GM18867 (cell line): ENCODE measurements around the gene CCDC6.

Source experiments
- ATAC-seq: cut with Tn5 transposase; IDR thresholded peaks from one replicate; pipeline ENCODE4 v1.9.1; 2021; ENCODE audit warnings: mild to moderate bottlenecking, moderate library complexity; ENCODE audit not compliant: unreplicated experiment

Gene CCDC6

GRCh38 chr10:59907537-59907917, 1.2 kb upstream of the CCDC6 start:
- ATAC-seq: no peak

DNA sequence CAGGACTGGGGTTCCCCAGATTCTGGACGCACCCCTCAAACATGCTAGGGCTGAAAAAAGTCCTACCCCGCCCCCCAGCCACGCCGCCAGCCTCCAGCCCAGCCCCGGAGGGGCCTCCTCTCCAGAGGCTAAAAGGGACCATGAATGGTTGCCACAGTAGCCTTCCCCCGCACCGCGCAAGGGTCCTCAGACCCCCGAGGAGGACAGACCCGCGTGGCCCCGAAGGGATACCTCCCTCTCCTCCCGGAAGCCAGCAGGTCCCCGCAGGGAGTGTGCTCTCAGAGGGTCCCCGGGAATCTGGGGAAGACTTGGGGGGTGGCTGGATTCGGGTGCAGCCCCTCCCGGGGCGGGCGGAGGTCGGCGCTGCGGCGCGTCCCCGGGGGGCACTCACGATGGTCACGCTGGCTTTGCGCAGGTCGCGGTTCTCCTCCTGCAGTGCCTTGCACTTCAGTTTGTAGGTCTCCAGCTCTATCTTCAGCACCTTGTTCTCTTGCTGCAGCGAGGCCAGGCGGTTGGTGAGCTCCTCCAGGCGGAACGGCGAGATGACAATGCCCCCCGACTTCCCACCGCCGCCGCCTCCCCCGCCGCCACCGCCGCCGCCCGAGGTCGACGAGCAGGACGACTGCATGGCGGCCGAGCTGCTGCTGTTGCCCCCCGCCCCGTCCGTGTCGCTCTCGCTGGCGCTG, 482 bp downstream of the CCDC6 start:
- ATAC-seq: no peak

DNA sequence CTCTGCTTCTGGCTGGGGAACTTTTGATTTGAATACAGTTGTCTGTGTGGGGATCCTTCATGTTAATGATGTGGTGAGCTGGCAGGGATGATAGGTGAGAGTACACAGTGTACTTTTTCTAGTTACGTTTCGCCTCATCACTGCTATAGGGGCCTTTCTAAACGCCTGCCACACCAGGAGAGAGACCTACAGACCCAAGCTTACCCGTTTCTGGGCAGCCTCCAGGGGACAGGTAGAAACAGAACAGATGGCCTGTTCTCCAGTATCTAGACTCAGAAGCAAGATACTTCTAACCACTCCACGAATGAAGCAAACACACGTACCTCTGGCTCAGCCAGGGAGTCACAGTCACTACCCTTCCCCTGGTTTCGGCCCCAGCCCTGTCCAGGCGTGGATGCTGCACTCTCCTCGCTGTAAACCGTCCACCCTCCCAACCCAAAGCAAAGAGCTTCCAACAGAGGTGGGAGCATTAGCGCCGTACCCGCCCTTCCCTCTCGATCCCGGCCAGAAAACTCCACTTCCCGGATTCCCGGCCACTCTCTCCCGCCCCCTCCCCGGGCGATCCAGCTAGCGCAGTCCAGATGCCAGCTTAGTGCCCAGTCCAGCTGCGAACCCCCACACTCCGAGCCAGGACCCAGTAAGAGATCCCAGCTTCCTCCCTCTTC, 1.2 kb downstream of the CCDC6 start:
- peak; percentile 49 for ATAC-seq

DNA sequence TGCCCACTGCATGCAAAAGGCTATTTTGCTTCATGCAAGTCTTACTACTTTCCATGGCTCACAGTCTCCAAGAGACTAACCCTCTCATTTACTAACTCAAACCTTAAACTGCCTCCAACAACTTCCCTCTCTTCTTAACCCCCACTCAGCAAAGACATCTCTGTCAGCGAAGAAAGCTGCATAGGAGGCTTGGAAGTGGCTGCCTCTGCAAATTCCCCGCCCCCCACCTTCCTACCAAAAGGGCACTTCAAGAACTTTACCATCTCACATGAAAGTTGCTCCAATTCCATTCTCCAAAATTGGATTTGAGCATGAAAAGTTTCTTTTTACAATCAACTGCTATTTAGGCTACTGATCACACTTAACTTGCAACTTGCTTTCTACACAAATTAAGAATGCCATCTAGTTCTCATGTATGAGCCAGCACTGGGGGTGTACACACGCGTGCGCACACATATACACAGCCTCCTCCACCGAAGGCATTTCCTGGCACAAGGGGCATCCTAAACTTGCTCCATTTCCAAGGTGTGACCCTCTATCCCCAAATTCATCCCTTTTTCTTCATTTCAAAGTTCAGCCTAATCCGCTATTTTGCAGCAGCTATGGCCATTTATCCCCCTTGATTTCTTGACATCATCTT, 1.8 kb downstream of the CCDC6 start:
- no peak for ATAC-seq

DNA sequence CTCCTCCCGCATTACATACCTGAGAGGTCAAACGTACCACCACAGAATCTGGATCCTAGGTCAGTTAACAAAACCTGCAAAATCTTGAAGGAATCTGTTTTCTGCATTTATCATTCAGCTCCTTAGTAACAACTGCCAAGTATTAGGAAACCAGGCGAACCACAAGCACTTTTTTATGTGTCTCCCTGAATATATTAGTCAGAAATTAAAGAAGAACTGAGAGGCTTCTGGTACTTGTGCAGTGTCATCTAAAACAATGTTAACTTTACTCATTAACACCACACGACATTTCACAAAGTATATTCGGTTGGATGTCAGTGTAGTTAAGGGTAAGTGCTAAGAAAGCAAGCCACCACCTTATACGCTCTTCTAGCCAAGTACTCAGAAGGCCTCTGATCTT, 2.5 kb downstream of the CCDC6 start:
- ATAC-seq: no peak

DNA sequence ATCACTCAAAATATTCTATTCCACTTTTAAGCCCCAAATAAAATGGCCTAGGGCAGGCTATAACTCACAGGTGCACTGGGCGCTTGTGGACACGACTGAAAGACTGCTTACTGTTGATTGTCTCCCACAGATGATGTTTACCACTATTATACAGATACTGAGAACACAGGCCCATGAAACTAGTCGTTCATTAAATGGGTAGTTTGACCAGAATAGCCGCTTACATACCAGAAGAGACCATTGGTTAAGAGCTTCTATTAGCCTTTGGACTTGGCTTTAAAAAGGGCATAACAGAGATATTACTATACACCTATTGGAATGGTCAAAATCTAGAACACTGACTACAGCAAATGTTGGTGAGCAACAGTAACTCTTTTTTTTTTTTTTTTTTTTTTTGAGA, 4.3 kb downstream of the CCDC6 start:
- ATAC-seq: no peak

DNA sequence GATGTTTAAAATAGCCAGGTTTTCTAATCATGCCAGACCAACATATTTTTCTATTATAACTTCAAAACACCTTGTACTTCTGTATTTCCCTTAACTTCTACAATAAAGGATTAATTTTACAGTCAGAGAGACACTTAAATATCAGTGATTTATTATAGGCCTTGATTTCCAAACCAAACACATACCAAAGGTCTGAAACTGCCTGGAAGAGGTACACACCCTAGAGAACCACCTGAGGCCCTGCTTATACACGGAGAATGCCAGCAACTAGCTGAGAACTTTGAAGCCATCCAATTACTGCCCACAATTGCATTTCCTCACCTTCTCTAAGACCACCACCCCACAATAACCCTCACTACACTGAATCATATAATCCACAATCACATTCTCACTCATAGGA, 4.9 kb downstream of the CCDC6 start:
- no peak for ATAC-seq

GRCh38 chr10:59900048-59900727, 6.2 kb downstream of the CCDC6 start:
- ATAC-seq: no peak

DNA sequence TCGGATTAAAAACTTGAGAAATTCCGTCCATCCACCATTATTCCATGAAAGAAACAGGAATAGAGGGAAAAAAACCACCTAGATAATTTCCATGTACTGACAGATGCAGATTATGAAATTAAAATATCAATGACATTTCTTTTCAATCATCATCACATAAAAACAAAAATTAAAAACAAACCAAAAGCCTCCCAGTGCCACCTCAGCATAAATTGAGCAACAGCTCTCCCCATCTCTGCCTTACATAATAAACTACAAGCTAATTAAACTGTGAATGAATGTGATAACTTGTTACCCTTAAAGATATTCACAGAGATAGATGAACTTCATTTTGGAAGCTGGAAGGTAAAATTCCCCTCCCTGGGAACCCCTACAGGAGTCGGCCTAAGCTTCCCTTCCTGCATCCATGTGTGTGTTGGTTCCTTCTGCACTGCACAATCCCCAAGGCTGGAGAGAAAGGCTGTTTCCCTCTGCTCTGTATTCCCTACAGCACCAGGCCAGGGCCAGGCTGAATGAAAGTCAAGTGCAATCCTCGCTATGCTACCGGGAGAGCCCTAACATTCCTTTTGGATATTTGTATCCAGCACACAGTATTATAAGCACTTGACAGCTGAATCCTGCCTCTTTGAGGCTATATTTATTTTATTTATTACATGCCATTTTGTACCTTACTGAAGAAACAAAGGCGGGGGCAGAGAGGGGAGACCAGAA, 8.1 kb downstream of the CCDC6 start:
- no peak for ATAC-seq

GRCh38 chr10:59896191-59896590, 10.2 kb downstream of the CCDC6 start:
- ATAC-seq: no peak

DNA sequence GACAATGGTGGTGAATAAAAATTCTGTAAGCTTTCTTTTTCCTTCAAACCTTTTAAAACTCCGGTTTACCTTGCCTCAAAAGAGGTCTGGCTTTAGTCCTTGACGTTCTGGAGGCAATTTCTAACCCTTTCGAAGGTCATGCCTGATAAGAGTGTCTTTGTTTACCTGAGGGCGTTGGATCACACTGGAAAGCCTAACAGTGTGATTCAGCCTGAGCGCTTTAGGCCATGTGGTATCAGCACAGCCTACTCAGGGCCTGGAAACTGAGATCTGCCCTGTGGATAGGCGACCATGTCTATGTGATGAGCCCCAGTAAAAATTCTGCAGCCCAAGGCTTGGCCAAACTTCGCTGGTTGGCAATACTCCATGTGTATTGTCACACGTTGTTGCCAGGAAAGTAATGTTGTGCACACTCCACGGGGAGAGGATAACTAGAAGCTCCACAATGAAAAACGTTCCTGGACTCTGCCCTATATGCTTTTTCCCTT, 10.7 kb downstream of the CCDC6 start:
- no peak for ATAC-seq

DNA sequence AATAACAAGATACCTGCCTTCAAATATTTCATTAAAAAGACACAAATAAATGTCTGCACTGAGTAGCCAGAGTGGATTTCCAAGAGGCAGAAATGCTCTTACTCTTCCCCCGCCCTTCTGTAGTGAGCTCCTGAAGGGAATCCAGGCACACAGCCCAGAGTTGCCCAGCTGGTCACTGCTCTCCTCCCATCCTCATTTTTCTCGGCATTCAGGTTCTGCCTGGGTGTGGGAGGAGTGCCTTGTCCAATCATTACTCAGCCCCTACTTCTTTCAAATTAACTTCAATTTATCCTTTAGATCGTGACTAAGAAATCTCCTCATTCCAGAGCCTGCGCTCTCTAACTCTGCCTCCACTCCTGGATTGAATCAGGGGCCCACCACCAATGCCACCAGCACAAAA, 12.2 kb downstream of the CCDC6 start:
- no peak for ATAC-seq

DNA sequence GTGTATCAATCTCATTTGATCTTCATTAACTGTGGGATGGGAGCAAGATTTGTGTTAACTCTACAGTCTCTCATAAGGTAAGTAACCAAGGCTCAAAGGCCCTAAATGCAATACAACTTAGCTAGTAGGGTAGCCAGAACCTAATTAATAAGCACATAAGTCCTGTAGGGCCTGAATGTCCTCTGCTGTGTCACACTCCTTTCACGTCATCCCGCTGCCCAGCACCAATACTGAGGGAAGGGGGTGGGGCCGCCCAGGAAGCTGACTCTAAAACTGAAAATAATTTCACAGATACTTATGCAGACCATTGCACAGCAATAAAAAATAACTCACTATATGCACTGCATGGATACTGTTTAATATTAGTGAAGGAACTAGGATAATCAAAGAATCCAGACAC, 13.7 kb downstream of the CCDC6 start:
- ATAC-seq: no peak

GRCh38 chr10:59891936-59892335, 14.4 kb downstream of the CCDC6 start:
- ATAC-seq: peak; percentile 35

- ATAC-seq: peak; percentile 69
These were observed 15.0 kb downstream of the CCDC6 start for GRCh38 chr10:59891349-59891748.

DNA sequence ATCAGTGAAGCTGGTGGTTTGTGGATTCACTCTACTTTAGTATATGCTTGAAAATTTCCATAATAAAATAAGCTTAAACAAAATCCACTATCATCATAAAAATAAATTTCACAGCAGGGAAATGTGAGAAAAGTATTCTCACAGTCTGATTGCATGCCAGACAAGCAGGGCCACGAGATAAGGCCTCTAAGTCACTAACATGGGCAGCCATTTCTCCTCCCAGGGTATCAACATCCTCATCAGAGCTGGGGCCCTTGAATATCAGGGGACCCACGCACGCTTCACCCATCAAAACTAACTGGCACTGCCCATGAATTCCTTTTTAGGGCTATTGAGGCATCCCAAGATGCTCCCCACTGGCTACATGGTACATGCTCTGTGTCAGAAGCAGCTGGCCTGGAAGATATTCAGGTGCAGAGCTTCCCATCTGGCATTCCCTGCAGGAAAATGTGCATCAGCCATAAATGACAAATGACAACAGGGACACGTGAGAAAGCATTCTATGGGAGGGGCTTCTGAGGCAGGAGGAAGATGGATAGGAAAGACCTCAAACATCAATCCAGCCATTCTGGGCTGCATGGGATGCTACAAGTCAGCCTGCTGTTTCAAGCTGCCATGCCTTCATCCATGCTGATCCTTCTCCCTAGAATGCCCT, 17.4 kb downstream of the CCDC6 start:
- ATAC-seq: no peak

DNA sequence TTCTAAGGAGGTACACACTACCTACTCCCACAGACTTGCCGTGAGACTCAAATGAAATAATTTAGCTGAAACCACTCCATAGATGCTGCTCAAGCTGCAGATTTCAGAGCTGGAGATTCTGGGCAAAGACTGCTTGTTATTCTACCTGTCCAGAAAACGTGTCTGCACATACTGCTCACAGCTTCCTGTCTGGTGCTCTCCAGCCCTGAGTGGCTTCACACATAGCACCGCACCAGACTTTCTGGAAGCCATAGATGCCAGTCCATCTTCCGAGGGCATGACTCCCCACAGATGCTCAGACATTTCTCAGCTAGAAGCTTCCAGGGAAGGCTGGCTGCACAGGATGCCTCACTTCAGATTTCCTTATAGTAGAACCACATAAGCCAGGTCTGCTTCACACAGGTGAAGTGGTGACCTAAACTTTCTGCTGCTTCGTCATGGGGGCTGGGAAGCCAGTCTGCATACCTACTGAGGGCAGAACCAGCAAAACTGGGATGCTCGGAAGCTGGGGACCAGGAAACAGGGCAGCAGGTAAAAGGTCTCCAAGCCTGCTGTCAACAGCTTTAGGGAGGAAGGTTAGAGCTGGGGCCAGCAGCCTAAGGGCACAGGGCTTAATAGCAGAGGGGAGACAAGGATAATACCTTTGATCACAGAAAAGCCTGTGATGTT, 18.2 kb downstream of the CCDC6 start:
- no peak for ATAC-seq

DNA sequence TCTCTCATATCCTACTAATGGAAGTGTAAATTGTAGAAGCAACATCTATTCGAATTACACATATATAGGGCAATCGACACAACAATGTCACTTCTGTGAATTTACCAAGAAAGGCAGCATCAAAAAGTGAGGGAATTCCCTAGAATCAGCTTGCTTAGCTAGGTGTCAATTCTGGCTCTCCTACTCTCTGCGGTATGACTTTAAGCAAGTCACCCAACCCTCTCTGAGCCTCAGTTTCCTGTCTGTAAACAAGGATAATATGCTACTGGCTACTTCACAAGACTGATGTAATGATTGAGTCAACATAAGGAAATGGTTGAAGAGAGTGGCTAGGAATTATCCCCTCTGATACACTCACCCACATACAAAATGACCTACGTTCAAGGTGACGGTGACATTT, 19.4 kb downstream of the CCDC6 start:
- ATAC-seq: no peak

DNA sequence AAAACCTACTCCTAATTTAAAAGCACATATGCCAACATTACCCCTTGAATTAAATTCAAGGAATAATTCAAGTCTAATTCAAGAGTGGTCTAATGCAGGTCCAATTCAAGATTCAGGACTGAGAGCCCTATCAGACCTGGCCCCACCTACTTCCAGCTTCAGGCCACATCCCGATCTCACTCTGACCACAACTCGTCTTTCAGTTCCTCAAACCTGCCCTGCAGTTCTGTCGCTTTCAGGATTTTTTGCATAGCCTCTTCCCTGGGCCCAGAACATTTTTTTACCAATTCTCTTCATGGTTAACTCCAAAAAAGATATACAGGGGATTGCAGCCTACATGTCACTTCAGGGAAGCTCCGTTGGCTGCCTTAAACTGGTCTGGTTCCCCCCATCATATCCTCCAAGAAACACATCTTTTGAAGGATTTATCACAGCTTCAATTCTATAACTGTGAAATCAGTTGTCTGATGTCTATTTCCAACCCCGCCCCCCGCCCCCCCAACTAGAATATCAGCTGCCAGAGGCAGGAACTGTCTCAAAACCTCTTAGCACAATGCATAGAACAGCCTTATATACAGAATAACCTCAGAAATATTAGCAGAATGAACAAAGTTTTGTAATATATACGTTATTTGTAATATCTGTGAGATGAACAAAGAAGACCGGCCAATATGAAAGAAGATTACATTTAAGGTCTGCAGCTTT, 20.8 kb downstream of the CCDC6 start:
- ATAC-seq: peak; percentile 88
